ENCODE measurements around the gene TEX26. TPM values are rescaled to one million over a fixed set of nuclear protein-coding genes. Genes with fewer than 3 reads are reported as not detected.

The TEX26 gene
- total and polyA plus RNA-seq, 4 donors: 0.08 to 0.31 TPM; not detected in 2

GRCh38 chr13:30972888-30973377, 40.5 kb downstream of the TEX26 start (continued):
- TF ChIP-seq RXRA (IDR thresholded peaks at IDR 0.05) (no peak), YY1 (IDR thresholded peaks at IDR 0.05) (no peak), REST (IDR thresholded peaks at IDR 0.05) (no peak), NR2F2 (IDR thresholded peaks at IDR 0.05) (no peak), HNF4A (conservative IDR thresholded peaks at IDR 0.05) (no peak)

- H3K4me3 ChIP-seq (ENCODE audit: low read depth in 1 of 3, low read length in 3 of 3): no peak overlapping the region
- no peaks in the 10 kb centered on the region for H3K36me3 ChIP-seq (ENCODE audit: control insufficient read depth in 4 of 4, insufficient read depth in 3 of 4, low read depth in 1 of 4, low read length in 3 of 4)
- WGBS: 22% methylated on average over 2 of the region's 2 CpGs
- no peak for TF ChIP-seq GABPA (IDR thresholded peaks at IDR 0.05 in 1 of 2, conservative IDR thresholded peaks at IDR 0.05 in 1 of 2)
- TF ChIP-seq RXRA (IDR thresholded peaks at IDR 0.05): no peak
- TF ChIP-seq ATF3 (IDR thresholded peaks at IDR 0.05): no peak
- no peak for TF ChIP-seq YY1 (IDR thresholded peaks at IDR 0.05)
- TF ChIP-seq MAX (IDR thresholded peaks at IDR 0.05): no peak
- H3K4me1 ChIP-seq (ENCODE audit: control insufficient read depth in 4 of 4, insufficient read depth in 4 of 4, low read length in 3 of 4): no peaks in the 10 kb centered on the region
- no peak overlapping the region for H3K9ac ChIP-seq (ENCODE audit: low read depth in 1 of 2, low read length in 2 of 2)
- DNase-seq (ENCODE audit: low spot score): no peak
- H3K27ac ChIP-seq (ENCODE audit: low read depth in 1 of 2, low read length in 2 of 2): no peak overlapping the region
- no peaks in the 10 kb centered on the region for H3K9me3 ChIP-seq (ENCODE audit: control insufficient read depth in 4 of 4, low read length in 3 of 4)
- H3K27me3 ChIP-seq (ENCODE audit: control insufficient read depth in 4 of 4, insufficient read depth in 4 of 4, low read length in 3 of 4): peaks cover 0 to 7% (median 0%) of the 10 kb centered on the region in 4 donors
Observed at GRCh38 chr13:30974350-30974749, 41.9 kb downstream of the TEX26 start.

GRCh38 chr13:30976025-30976424, 43.6 kb downstream of the TEX26 start:
- H3K27ac ChIP-seq (ENCODE audit: low read depth in 1 of 2, low read length in 2 of 2): no peak overlapping the region
- H3K27me3 ChIP-seq (ENCODE audit: control insufficient read depth in 4 of 4, insufficient read depth in 4 of 4, low read length in 3 of 4): peaks cover 0 to 5% (median 0%) of the 10 kb centered on the region in 4 donors
- TF ChIP-seq HNF4G (IDR thresholded peaks at IDR 0.05) (no peak), TAF1 (conservative IDR thresholded peaks at IDR 0.05) (no peak), RXRA (IDR thresholded peaks at IDR 0.05) (no peak), ATF3 (IDR thresholded peaks at IDR 0.05) (no peak), EGR1 (IDR thresholded peaks at IDR 0.05; ENCODE audit: low read depth in 2 of 2) (no peak), CTCF (IDR thresholded peaks at IDR 0.05; ENCODE audit: low read depth, low read length, missing input control) (no peak)
- WGBS: 80% methylated on average over 4 of the region's 4 CpGs
- no peaks in the 10 kb centered on the region for H3K9me3 ChIP-seq (ENCODE audit: control insufficient read depth in 4 of 4, low read length in 3 of 4)
- H3K36me3 ChIP-seq (ENCODE audit: control insufficient read depth in 4 of 4, insufficient read depth in 3 of 4, low read depth in 1 of 4, low read length in 3 of 4): no peaks in the 10 kb centered on the region
- no peaks in the 10 kb centered on the region for H3K4me1 ChIP-seq (ENCODE audit: control insufficient read depth in 4 of 4, insufficient read depth in 4 of 4, low read length in 3 of 4)
- no peak overlapping the region for H3K9ac ChIP-seq (ENCODE audit: low read depth in 1 of 2, low read length in 2 of 2)
- H3K4me3 ChIP-seq (ENCODE audit: low read depth in 1 of 3, low read length in 3 of 3): no peak overlapping the region
- no peak for DNase-seq (ENCODE audit: low spot score)

Data from liver (tissue), 9 donors.